A549 (cell line): ENCODE measurements around the gene PRX.

Experiments
- CEBPB ChIP-seq, 2 experiments: fragments of >200 bp in 1 of 2; sonication (Bioruptor Twin) in 1 of 2; formaldehyde crosslinking in 1 of 2; IDR thresholded peaks; 2 replicates each; pipeline ENCODE4 v1.6.1; 2012 to 2016
- HOXB13 ChIP-seq: fragments of 250-450 bp; sonication (Bioruptor Pico); IDR thresholded peaks from 2 replicates; pipeline ENCODE4 v1.5.0; 2020; ENCODE audit warnings: low read depth, mild to moderate bottlenecking, moderate library complexity
- NR3C1 ChIP-seq: fragments of >200 bp; sonication (Bioruptor Twin); formaldehyde crosslinking; IDR thresholded peaks from 3 replicates; pipeline ENCODE4 v1.6.1; 2017
- POLR2A ChIP-seq: IDR thresholded peaks from 2 replicates; pipeline ENCODE4 v1.6.1; 2012; ENCODE audit warnings: mild to moderate bottlenecking, low read length
- RAD21 ChIP-seq, 2 experiments: fragments of >200 bp in 1 of 2; sonication (Bioruptor Twin) in 1 of 2; formaldehyde crosslinking in 1 of 2; IDR thresholded peaks in 1 of 2; conservative IDR thresholded peaks in 1 of 2; 2 replicates in 1 of 2; 3 replicates in 1 of 2; pipeline ENCODE4 v1.6.1; 2012 to 2018; ENCODE audit warnings: inconsistent platforms in 1 of 2
- RCOR1 ChIP-seq: fragments of 150-350 bp; IDR thresholded peaks from 2 replicates; pipeline ENCODE4 v1.6.1; 2014; ENCODE audit warnings: antibody characterized with exemption, low read length, low read depth
- SMC3 ChIP-seq: fragments of >200 bp; sonication (Bioruptor Twin); formaldehyde crosslinking; IDR thresholded peaks from 3 replicates; pipeline ENCODE4 v1.6.1; 2018; ENCODE audit warnings: inconsistent platforms
- TF ChIP-seq, protein P1 (sequence below): fragments of 200-600 bp; sonication (generic); IDR thresholded peaks from 2 replicates; pipeline ENCODE4 v1.6.1; 2016; ENCODE audit warnings: antibody characterized with exemption, mild to moderate bottlenecking, moderate library complexity
- TF ChIP-seq, protein P2 (sequence below): fragments of >200 bp; sonication (Bioruptor Twin); formaldehyde crosslinking; IDR thresholded peaks from 3 replicates; pipeline ENCODE4 v1.5.1; 2016
- TF ChIP-seq, protein P3 (sequence below): IDR thresholded peaks from 2 replicates; pipeline ENCODE4 v1.6.1; 2012

DNA sequence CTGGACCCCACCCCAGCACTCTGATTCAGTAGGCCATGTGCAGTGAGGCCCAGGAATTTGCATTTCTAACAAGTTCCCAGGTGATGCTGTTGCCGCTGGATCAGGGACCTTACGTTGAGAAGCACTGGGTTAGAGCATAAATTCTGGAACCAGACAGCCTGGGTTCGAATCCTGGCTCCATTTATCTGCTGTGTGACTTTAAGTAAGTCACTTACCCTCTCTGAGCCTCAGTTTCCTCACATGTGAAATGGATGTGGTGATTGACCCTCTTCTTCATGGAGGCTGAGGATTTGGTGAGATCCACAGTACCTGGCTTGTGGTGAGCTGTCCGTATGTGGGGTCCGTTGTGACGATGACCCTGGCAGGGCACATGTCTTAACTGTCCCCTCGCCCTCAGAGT lies 39.1 kb downstream of the PRX start:
- TF ChIP-seq, protein P1, sequence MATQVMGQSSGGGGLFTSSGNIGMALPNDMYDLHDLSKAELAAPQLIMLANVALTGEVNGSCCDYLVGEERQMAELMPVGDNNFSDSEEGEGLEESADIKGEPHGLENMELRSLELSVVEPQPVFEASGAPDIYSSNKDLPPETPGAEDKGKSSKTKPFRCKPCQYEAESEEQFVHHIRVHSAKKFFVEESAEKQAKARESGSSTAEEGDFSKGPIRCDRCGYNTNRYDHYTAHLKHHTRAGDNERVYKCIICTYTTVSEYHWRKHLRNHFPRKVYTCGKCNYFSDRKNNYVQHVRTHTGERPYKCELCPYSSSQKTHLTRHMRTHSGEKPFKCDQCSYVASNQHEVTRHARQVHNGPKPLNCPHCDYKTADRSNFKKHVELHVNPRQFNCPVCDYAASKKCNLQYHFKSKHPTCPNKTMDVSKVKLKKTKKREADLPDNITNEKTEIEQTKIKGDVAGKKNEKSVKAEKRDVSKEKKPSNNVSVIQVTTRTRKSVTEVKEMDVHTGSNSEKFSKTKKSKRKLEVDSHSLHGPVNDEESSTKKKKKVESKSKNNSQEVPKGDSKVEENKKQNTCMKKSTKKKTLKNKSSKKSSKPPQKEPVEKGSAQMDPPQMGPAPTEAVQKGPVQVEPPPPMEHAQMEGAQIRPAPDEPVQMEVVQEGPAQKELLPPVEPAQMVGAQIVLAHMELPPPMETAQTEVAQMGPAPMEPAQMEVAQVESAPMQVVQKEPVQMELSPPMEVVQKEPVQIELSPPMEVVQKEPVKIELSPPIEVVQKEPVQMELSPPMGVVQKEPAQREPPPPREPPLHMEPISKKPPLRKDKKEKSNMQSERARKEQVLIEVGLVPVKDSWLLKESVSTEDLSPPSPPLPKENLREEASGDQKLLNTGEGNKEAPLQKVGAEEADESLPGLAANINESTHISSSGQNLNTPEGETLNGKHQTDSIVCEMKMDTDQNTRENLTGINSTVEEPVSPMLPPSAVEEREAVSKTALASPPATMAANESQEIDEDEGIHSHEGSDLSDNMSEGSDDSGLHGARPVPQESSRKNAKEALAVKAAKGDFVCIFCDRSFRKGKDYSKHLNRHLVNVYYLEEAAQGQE: no peak
- TF ChIP-seq RCOR1 (no peak), CEBPB (IDR thresholded peaks at IDR 0.05) (no peak), POLR2A (no peak), HOXB13 (CRISPR knock-in tag) (no peak), SMC3 (no peak), RAD21 (conservative IDR thresholded peaks at IDR 0.05 in 1 of 2, IDR thresholded peaks at IDR 0.05 in 1 of 2) (no peak), NR3C1 (no peak)
- TF ChIP-seq, protein P2, sequence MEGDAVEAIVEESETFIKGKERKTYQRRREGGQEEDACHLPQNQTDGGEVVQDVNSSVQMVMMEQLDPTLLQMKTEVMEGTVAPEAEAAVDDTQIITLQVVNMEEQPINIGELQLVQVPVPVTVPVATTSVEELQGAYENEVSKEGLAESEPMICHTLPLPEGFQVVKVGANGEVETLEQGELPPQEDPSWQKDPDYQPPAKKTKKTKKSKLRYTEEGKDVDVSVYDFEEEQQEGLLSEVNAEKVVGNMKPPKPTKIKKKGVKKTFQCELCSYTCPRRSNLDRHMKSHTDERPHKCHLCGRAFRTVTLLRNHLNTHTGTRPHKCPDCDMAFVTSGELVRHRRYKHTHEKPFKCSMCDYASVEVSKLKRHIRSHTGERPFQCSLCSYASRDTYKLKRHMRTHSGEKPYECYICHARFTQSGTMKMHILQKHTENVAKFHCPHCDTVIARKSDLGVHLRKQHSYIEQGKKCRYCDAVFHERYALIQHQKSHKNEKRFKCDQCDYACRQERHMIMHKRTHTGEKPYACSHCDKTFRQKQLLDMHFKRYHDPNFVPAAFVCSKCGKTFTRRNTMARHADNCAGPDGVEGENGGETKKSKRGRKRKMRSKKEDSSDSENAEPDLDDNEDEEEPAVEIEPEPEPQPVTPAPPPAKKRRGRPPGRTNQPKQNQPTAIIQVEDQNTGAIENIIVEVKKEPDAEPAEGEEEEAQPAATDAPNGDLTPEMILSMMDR: no peak
- TF ChIP-seq, protein P3, sequence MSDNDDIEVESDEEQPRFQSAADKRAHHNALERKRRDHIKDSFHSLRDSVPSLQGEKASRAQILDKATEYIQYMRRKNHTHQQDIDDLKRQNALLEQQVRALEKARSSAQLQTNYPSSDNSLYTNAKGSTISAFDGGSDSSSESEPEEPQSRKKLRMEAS: no peak
